ENCODE data around the gene NPPB. TPM values are rescaled to one million over a fixed set of nuclear protein-coding genes. Genes with fewer than 3 reads are reported as not detected.

NPPB gene
- total and polyA plus RNA-seq, 9 of the 15 experiments (the other 6 are each of a cell fraction or from before 2014, with no cell fraction given), result not detected

DNA sequence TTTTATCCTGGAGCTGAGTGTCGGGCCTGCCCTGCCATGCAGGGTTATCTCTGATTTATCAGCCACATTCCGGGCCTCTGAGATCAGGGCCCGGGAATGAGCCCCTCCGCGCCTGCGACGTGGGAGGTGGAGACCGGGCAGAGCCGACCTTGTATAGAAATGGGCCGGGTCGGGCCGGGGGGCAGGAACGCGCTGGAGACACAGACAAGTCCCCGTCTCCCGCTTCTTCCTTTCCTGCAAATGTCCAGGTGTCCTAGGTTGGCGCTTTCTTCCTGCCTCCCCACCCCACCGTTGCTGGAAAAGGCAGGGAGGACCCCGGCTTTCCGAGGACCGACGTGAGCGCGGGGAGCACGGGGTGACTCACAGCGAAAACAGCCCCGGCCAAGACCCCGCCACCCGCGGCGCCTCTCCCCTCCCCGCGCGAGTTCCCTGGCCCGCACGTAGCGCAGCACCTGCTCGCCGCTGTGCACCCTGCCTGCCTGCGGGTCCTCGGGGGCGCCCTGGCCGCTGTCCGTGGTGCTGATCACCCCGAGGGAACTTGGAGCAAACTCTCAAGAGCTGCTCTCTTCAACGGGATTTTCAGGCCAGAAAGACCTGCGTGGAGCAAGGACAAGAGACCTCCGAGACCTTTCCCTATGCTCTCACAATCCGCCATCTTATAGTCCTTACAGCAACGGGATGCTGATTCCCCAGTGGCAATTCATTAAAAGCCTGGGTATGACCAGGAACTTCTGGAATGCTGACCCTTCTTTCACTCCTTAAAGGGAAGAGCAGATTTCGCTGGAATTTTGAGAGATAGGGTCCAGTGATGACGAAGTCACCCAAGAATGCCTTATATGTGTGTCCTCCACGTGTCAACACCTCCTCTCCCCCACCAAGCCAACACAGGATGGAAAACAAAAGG is 475 bp upstream of the NPPB start:
- BruUV-seq (replicated peaks), result no TSS peak
- no peaks in the 10 kb centered on the region for H3K9me1 ChIP-seq (ENCODE audit: control insufficient read depth, insufficient read depth, low read length)
- intact Hi-C loops (cut with micrococcal nuclease) (no loop called here), in situ Hi-C loops (cut with MboI) (no loop called here)
- 1% methylated on average over 52 of the region's 53 CpGs for WGBS (ENCODE audit: insufficient coverage, low coverage, missing lambda C conversion rate)
- H3K9me3 ChIP-seq (replicated peaks; ENCODE audit: control insufficient read depth, insufficient read depth, low read depth, low read length), result no peaks in the 10 kb centered on the region
- H3K36me3 ChIP-seq (ENCODE audit: control insufficient read depth, insufficient read depth, low read length), result no peaks in the 10 kb centered on the region
- H3K4me2 ChIP-seq (ENCODE audit: insufficient read depth, low read length), result no peak overlapping the region
- peak; percentile 99 for ATAC-seq
- DNase-seq (ENCODE audit: extremely low read depth in 1 of 4, low spot score in 3 of 4), result peak; percentile 89 to 97 (median 94)
- CTCF ChIA-PET (ENCODE audit: low intra/inter-chr PET ratio), result no interaction called here
- peaks cover 40 to 45% of the 10 kb centered on the region in 2 experiments; a peak in 4 of 5 replicates for H3K27me3 ChIP-seq (ENCODE audit: control insufficient read depth in 2 of 2, insufficient read depth in 2 of 2, low read length in 2 of 2)
- no peak overlapping the region for H3K27ac ChIP-seq (ENCODE audit: extremely low read depth, low read depth, low read length)
- H4K20me1 ChIP-seq (replicated peaks; ENCODE audit: control insufficient read depth, insufficient read depth, low read length), result peaks cover 16% of the 10 kb centered on the region
- no peak overlapping the region for H3K4me3 ChIP-seq
- peak; percentile 74 for FAIRE-seq
- POLR2A ChIA-PET, result interaction anchor here (0.6 to 1.6 kb wide), 6 partner anchors 11 to 195 kb away, joined by 3 to 17 read pairs (median 3); partner anchors contain the start of genes FBXO6 and NPPA
- peaks cover 0 to 10% of the 10 kb centered on the region in 2 experiments; a peak in 2 of 5 replicates for H3K4me1 ChIP-seq (replicated peaks in 1 of 2; ENCODE audit: control insufficient read depth in 2 of 2, insufficient read depth in 2 of 2, low read length in 2 of 2)
- H3K9ac ChIP-seq (ENCODE audit: insufficient read depth in 1 of 2, low read depth in 2 of 2, low read length in 2 of 2), result no peak overlapping the region
- H2AFZ ChIP-seq (ENCODE audit: low read depth, low read length), result no peak overlapping the region
- H3K79me2 ChIP-seq (ENCODE audit: control insufficient read depth, insufficient read depth, low read length), result no peaks in the 10 kb centered on the region
- TF ChIP-seq ELF2 (CRISPR knock-in tag; IDR thresholded peaks at IDR 0.05) (no peak), CTCF (IDR thresholded peaks at IDR 0.05 in 2 of 3, conservative IDR thresholded peaks at IDR 0.05 in 1 of 3; ENCODE audit: insufficient read depth in 2 of 3, low read depth in 1 of 3, low read length in 3 of 3) (peak; percentile 60 to 79 (median 69)), STAT5B (CRISPR knock-in tag; IDR thresholded peaks at IDR 0.05) (no peak), BDP1 (IDR thresholded peaks at IDR 0.05; ENCODE audit: insufficient read depth, insufficient read length) (no peak), ADNP (tag; IDR thresholded peaks at IDR 0.05) (no peak), ZNF76 (CRISPR knock-in tag; IDR thresholded peaks at IDR 0.05; ENCODE audit: borderline replicate concordance) (no peak), RB1 (IDR thresholded peaks at IDR 0.05; ENCODE audit: low read depth) (peak; percentile 64; the same call in 1 of the 2 replicates), ARNT (IDR thresholded peaks at IDR 0.05) (no peak), E2F4 (CRISPR knock-in tag; IDR thresholded peaks at IDR 0.05; ENCODE audit: low read depth) (peak; percentile 87), ZNF263 (CRISPR knock-in tag; IDR thresholded peaks at IDR 0.05; ENCODE audit: borderline replicate concordance) (peak; percentile 85), NELFE (IDR thresholded peaks at IDR 0.05; ENCODE audit: insufficient read depth, insufficient read length) (no peak), ZNF707 (CRISPR knock-in tag; conservative IDR thresholded peaks at IDR 0.05) (no peak), TRIM28 (IDR thresholded peaks at IDR 0.05) (no peak)
- TF ChIP-seq, protein P1, sequence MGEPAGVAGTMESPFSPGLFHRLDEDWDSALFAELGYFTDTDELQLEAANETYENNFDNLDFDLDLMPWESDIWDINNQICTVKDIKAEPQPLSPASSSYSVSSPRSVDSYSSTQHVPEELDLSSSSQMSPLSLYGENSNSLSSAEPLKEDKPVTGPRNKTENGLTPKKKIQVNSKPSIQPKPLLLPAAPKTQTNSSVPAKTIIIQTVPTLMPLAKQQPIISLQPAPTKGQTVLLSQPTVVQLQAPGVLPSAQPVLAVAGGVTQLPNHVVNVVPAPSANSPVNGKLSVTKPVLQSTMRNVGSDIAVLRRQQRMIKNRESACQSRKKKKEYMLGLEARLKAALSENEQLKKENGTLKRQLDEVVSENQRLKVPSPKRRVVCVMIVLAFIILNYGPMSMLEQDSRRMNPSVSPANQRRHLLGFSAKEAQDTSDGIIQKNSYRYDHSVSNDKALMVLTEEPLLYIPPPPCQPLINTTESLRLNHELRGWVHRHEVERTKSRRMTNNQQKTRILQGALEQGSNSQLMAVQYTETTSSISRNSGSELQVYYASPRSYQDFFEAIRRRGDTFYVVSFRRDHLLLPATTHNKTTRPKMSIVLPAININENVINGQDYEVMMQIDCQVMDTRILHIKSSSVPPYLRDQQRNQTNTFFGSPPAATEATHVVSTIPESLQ (CRISPR knock-in tag; IDR thresholded peaks at IDR 0.05), result peak; percentile 97
- TF ChIP-seq, protein P2, sequence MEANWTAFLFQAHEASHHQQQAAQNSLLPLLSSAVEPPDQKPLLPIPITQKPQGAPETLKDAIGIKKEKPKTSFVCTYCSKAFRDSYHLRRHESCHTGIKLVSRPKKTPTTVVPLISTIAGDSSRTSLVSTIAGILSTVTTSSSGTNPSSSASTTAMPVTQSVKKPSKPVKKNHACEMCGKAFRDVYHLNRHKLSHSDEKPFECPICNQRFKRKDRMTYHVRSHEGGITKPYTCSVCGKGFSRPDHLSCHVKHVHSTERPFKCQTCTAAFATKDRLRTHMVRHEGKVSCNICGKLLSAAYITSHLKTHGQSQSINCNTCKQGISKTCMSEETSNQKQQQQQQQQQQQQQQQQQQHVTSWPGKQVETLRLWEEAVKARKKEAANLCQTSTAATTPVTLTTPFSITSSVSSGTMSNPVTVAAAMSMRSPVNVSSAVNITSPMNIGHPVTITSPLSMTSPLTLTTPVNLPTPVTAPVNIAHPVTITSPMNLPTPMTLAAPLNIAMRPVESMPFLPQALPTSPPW (CRISPR knock-in tag; IDR thresholded peaks at IDR 0.05), result peak; percentile 46; the same call in 1 of the 2 replicates

Measured in K562 (cell line).